ENCODE results near the gene ATP1A1. TPM values are rescaled to one million over a fixed set of nuclear protein-coding genes. Genes with fewer than 3 reads are reported as not detected.

The ATP1A1 gene
- total and polyA plus RNA-seq, 4 donors, result 68.6 to 128 (median 82.6) TPM

DNA sequence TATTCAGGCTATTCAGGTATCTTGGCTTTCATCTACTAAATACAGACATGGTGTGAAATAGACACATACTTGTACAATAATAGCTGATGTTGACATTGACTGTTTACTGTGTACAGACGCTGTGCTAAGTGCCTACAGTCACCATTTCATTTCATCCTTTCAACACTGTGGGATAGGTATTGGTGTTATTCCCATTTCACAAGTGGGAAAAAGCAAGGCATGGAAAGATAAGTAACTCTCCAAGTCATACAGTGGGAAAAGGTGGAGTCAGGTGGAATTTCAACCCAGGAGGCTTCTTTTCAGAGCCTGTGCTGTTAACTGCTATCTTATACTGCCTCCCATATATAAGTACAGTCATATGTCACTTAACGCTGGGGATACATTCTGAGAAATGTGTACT is 49.6 kb upstream of the ATP1A1 start:
- Histone ChIP-seq H3K9ac (ENCODE audit: low read depth in 1 of 2, low read length in 2 of 2) (no peak overlapping the region), H3K27ac (ENCODE audit: low read depth in 1 of 2, low read length in 2 of 2) (no peak overlapping the region), H3K27me3 (ENCODE audit: control insufficient read depth in 4 of 4, insufficient read depth in 4 of 4, low read length in 3 of 4) (no peaks in the 10 kb centered on the region), H3K9me3 (ENCODE audit: control insufficient read depth in 4 of 4, low read length in 3 of 4) (no peaks in the 10 kb centered on the region), H3K36me3 (ENCODE audit: control insufficient read depth in 4 of 4, insufficient read depth in 3 of 4, low read depth in 1 of 4, low read length in 3 of 4) (no peaks in the 10 kb centered on the region), H3K4me1 (ENCODE audit: control insufficient read depth in 4 of 4, insufficient read depth in 4 of 4, low read length in 3 of 4) (peaks cover 7 to 33% (median 21%) of the 10 kb centered on the region in 4 donors), H3K4me3 (ENCODE audit: low read depth in 1 of 3, low read length in 3 of 3) (no peak overlapping the region)
- 61% methylated on average over 2 of the region's 2 CpGs for WGBS
- TF ChIP-seq, protein P1, sequence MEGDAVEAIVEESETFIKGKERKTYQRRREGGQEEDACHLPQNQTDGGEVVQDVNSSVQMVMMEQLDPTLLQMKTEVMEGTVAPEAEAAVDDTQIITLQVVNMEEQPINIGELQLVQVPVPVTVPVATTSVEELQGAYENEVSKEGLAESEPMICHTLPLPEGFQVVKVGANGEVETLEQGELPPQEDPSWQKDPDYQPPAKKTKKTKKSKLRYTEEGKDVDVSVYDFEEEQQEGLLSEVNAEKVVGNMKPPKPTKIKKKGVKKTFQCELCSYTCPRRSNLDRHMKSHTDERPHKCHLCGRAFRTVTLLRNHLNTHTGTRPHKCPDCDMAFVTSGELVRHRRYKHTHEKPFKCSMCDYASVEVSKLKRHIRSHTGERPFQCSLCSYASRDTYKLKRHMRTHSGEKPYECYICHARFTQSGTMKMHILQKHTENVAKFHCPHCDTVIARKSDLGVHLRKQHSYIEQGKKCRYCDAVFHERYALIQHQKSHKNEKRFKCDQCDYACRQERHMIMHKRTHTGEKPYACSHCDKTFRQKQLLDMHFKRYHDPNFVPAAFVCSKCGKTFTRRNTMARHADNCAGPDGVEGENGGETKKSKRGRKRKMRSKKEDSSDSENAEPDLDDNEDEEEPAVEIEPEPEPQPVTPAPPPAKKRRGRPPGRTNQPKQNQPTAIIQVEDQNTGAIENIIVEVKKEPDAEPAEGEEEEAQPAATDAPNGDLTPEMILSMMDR (IDR thresholded peaks at IDR 0.05; ENCODE audit: low read depth, low read length, missing input control), result no peak
- TF ChIP-seq YY1 (IDR thresholded peaks at IDR 0.05), result peak; percentile 7
- DNase-seq (ENCODE audit: low spot score), result no peak

DNA sequence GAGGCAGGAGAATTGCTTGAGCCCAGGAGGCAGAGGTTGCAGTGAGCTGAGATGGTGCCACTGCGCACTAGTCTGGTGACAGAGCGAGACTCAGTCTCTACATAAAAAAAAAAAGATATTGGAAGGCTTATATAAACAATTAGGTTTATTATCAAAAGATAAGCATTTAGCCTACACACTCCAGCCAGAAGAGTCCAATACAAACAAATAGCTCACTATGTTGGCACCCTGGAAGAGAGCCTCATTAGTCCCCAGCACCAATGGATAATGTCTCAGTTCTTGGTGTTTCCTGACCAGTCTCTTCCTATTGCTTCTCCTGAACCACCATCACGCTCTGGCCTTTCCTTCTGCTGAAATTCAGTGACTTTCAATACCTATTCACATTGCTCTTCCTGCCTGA is 48.6 kb upstream of the ATP1A1 start:
- no peak for DNase-seq (ENCODE audit: low spot score)
- TF ChIP-seq RXRA (IDR thresholded peaks at IDR 0.05) (no peak), GABPA (IDR thresholded peaks at IDR 0.05 in 1 of 2, conservative IDR thresholded peaks at IDR 0.05 in 1 of 2) (no peak), RAD21 (IDR thresholded peaks at IDR 0.05) (no peak), TAF1 (conservative IDR thresholded peaks at IDR 0.05) (no peak), NR2F2 (IDR thresholded peaks at IDR 0.05) (no peak), EGR1 (IDR thresholded peaks at IDR 0.05; ENCODE audit: low read depth in 2 of 2) (no peak), HNF4A (conservative IDR thresholded peaks at IDR 0.05) (no peak)
- TF ChIP-seq, protein P2, sequence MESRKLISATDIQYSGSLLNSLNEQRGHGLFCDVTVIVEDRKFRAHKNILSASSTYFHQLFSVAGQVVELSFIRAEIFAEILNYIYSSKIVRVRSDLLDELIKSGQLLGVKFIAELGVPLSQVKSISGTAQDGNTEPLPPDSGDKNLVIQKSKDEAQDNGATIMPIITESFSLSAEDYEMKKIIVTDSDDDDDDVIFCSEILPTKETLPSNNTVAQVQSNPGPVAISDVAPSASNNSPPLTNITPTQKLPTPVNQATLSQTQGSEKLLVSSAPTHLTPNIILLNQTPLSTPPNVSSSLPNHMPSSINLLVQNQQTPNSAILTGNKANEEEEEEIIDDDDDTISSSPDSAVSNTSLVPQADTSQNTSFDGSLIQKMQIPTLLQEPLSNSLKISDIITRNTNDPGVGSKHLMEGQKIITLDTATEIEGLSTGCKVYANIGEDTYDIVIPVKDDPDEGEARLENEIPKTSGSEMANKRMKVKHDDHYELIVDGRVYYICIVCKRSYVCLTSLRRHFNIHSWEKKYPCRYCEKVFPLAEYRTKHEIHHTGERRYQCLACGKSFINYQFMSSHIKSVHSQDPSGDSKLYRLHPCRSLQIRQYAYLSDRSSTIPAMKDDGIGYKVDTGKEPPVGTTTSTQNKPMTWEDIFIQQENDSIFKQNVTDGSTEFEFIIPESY (IDR thresholded peaks at IDR 0.05), result no peak
- TF ChIP-seq, protein P3, sequence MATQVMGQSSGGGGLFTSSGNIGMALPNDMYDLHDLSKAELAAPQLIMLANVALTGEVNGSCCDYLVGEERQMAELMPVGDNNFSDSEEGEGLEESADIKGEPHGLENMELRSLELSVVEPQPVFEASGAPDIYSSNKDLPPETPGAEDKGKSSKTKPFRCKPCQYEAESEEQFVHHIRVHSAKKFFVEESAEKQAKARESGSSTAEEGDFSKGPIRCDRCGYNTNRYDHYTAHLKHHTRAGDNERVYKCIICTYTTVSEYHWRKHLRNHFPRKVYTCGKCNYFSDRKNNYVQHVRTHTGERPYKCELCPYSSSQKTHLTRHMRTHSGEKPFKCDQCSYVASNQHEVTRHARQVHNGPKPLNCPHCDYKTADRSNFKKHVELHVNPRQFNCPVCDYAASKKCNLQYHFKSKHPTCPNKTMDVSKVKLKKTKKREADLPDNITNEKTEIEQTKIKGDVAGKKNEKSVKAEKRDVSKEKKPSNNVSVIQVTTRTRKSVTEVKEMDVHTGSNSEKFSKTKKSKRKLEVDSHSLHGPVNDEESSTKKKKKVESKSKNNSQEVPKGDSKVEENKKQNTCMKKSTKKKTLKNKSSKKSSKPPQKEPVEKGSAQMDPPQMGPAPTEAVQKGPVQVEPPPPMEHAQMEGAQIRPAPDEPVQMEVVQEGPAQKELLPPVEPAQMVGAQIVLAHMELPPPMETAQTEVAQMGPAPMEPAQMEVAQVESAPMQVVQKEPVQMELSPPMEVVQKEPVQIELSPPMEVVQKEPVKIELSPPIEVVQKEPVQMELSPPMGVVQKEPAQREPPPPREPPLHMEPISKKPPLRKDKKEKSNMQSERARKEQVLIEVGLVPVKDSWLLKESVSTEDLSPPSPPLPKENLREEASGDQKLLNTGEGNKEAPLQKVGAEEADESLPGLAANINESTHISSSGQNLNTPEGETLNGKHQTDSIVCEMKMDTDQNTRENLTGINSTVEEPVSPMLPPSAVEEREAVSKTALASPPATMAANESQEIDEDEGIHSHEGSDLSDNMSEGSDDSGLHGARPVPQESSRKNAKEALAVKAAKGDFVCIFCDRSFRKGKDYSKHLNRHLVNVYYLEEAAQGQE (IDR thresholded peaks at IDR 0.05), result no peak
- TF ChIP-seq, protein P1 (IDR thresholded peaks at IDR 0.05; ENCODE audit: low read depth, low read length, missing input control), result no peak
- TF ChIP-seq, protein P4, sequence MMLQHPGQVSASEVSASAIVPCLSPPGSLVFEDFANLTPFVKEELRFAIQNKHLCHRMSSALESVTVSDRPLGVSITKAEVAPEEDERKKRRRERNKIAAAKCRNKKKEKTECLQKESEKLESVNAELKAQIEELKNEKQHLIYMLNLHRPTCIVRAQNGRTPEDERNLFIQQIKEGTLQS (IDR thresholded peaks at IDR 0.05), result no peak
- 80% methylated on average over 3 of the region's 3 CpGs for WGBS
- Histone ChIP-seq H3K27ac (ENCODE audit: low read depth in 1 of 2, low read length in 2 of 2) (no peak overlapping the region), H3K9me3 (ENCODE audit: control insufficient read depth in 4 of 4, low read length in 3 of 4) (no peaks in the 10 kb centered on the region), H3K4me3 (ENCODE audit: low read depth in 1 of 3, low read length in 3 of 3) (no peak overlapping the region), H3K4me1 (ENCODE audit: control insufficient read depth in 4 of 4, insufficient read depth in 4 of 4, low read length in 3 of 4) (peaks cover 7 to 33% (median 21%) of the 10 kb centered on the region in 4 donors), H3K36me3 (ENCODE audit: control insufficient read depth in 4 of 4, insufficient read depth in 3 of 4, low read depth in 1 of 4, low read length in 3 of 4) (no peaks in the 10 kb centered on the region), H3K27me3 (ENCODE audit: control insufficient read depth in 4 of 4, insufficient read depth in 4 of 4, low read length in 3 of 4) (no peaks in the 10 kb centered on the region), H3K9ac (ENCODE audit: low read depth in 1 of 2, low read length in 2 of 2) (no peak overlapping the region)
